Colonic mucosa (tissue), 4 donors: ENCODE measurements around the gene SLC12A4. TPM values are rescaled to one million over a fixed set of nuclear protein-coding genes. Genes with fewer than 3 reads are reported as not detected.

ENCODE experiments used
- DNase-seq: peaks from one replicate; pipeline ENCODE4 v3.0.0-alpha.2; 2020
- H3K27ac ChIP-seq: fragments of 200-600 bp; one replicate; pipeline ENCODE4 v1.8.0; 2021
- H3K27me3 ChIP-seq: fragments of 200-600 bp; one replicate; pipeline ENCODE4 v1.8.0; 2021
- H3K36me3 ChIP-seq: fragments of 200-600 bp; one replicate; pipeline ENCODE4 v1.8.0; 2021
- H3K4me1 ChIP-seq: fragments of 200-600 bp; one replicate; pipeline ENCODE4 v1.8.0; 2021; ENCODE audit warnings: mild to moderate bottlenecking
- H3K4me3 ChIP-seq: fragments of 200-600 bp; one replicate; pipeline ENCODE4 v1.8.0; 2021
- H3K9ac ChIP-seq, 2 donors: one replicate each; pipeline ENCODE4 v1.7.0; 2013; ENCODE audit warnings: control low read depth in 2 of 2, low read depth in 2 of 2, low read length in 2 of 2
- H3K9me3 ChIP-seq: fragments of 200-600 bp; one replicate; pipeline ENCODE4 v1.8.0; 2021
- CTCF ChIP-seq: fragments of 200-600 bp; IDR thresholded peaks from one replicate; pipeline ENCODE4 v1.8.0; 2022; ENCODE audit warnings: antibody characterized with exemption, mild to moderate bottlenecking
- intact Hi-C: fragments of 100-400 bp; cut with DNase I; formaldehyde crosslinking; loops from one replicate; pipeline ENCODE4 v1.14.1; 2022
- total RNA-seq, 2 donors: library from RNA; stranded (reverse); fragmentation: NEBNext Ultra II Directional in 1 of 2; extraction: Animal tissue kit (Norgen Biotek cat#: 25700) in 1 of 2; gene quantifications; one replicate each; pipeline ENCODE4 v1.2.1, GENCODE V29; 2021
- donor health status: healthy.
- donor health status: DM: no; HTN: no; CAD: no.
- donor health status: DM: no; HTN: no; CAD: no.

Gene SLC12A4
- total RNA-seq, 2 donors from 2014 or later: 8.7 to 17.0 TPM

GRCh38 chr16:67928147-67928546 is 40.3 kb downstream of the SLC12A4 start:
- Histone ChIP-seq H3K36me3 (no peaks in the 10 kb centered on the region), H3K4me3 (no peak overlapping the region), H3K27ac (no peak overlapping the region), H3K9me3 (no peaks in the 10 kb centered on the region), H3K9ac (peak overlapping the region in 1 of 2 donors; percentile 49), H3K27me3 (no peaks in the 10 kb centered on the region), H3K4me1 (no peaks in the 10 kb centered on the region)
- DNase-seq: no peak
- no peak for TF ChIP-seq CTCF
- intact Hi-C loops: loop anchor here (2.0 to 10.0 kb wide), 3 partner anchors 45 to 251 kb away; no protein-coding TSS in a partner anchor

DNA sequence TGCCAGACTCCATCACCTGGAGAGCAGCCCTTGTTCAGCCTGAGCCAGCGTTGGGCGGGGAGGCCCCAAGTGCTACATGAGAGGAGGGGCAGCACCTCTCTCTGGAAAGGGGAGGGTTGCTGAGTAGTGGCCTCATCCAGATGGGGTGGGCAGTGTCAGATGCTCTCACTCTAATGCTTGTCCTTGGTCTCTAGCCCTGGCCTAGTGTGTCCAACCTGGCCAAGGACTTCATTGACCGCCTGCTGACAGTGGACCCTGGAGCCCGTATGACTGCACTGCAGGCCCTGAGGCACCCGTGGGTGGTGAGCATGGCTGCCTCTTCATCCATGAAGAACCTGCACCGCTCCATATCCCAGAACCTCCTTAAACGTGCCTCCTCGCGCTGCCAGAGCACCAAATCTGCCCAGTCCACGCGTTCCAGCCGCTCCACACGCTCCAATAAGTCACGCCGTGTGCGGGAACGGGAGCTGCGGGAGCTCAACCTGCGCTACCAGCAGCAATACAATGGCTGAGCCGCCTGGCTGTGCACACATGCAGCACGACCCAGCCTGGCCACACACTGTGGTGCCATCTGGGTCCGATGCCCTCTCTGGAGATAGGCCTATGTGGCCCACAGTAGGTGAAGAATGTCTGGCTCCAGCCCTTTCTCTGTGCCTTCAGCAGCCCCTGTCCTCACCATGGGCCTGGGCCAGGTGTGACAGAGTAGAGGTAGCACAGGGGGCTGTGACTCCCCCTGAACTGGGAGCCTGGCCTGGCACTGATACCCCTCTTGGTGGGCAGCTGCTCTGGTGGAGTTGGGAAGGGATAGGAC is 41.1 kb downstream of the SLC12A4 start:
- H3K36me3 ChIP-seq: no peaks in the 10 kb centered on the region
- DNase-seq: no peak
- no peak overlapping the region for H3K27ac ChIP-seq

DNA sequence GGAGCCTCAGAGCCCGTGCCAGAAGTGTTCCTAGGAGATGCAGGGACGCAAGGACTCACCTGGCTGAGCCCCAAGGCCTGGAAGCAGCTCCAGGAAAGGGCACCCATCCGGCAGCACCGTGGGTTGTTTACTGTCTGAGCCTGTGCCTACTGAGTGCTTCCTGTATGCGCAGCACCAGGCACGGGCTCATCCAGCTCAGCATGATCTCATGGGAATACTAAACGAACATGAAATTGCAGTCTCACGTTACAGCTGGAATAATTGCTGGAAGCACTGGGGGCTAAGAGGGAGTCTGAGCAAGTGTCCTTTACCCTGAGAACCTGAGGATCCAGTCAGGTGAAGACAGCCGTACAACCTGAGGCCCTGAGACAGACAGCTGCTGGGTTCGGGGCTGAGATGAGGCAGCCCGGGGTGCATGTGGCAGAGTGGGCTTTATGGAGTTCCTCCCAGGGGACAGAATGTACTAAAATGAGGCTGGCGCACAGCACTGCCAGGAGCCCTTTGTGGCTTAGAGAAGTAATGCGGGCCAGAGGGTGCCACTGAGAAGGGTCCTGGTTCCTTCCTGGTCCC is 42.2 kb downstream of the SLC12A4 start:
- H3K4me3 ChIP-seq: no peak overlapping the region
- DNase-seq: no peak
- H3K27ac ChIP-seq: no peak overlapping the region
- H3K27me3 ChIP-seq: no peaks in the 10 kb centered on the region
- TF ChIP-seq CTCF: no peak
- no peaks in the 10 kb centered on the region for H3K36me3 ChIP-seq
- H3K4me1 ChIP-seq: no peaks in the 10 kb centered on the region
- H3K9me3 ChIP-seq: no peaks in the 10 kb centered on the region
- intact Hi-C loops: loop anchor here (5.0 to 10.0 kb wide), 2 partner anchors 111 to 249 kb away; no protein-coding TSS in a partner anchor
- H3K9ac ChIP-seq: no peak overlapping the region

More for the DNA sequence above, 41.1 kb downstream of the SLC12A4 start:
- H3K4me1 ChIP-seq: no peaks in the 10 kb centered on the region
- H3K9me3 ChIP-seq: no peaks in the 10 kb centered on the region
- H3K27me3 ChIP-seq: no peaks in the 10 kb centered on the region
- no peak overlapping the region for H3K4me3 ChIP-seq
- intact Hi-C loops: loop anchor here (5.0 to 10.0 kb wide), 2 partner anchors 113 to 250 kb away; no protein-coding TSS in a partner anchor
- TF ChIP-seq CTCF: no peak
- no peak overlapping the region for H3K9ac ChIP-seq

- no peak for DNase-seq
- Histone ChIP-seq H3K36me3 (no peaks in the 10 kb centered on the region), H3K27me3 (no peaks in the 10 kb centered on the region), H3K9me3 (no peaks in the 10 kb centered on the region), H3K9ac (no peak overlapping the region), H3K4me1 (no peaks in the 10 kb centered on the region), H3K4me3 (no peak overlapping the region), H3K27ac (no peak overlapping the region)
- no peak for TF ChIP-seq CTCF
- intact Hi-C loops: loop anchor here (10.0 kb wide), 1 partner anchor 110 kb away; no protein-coding TSS in a partner anchor
Observed at GRCh38 chr16:67924140-67924906, 44.1 kb downstream of the SLC12A4 start.

GRCh38 chr16:67923414-67924116 is 44.9 kb downstream of the SLC12A4 start:
- Histone ChIP-seq H3K36me3 (no peaks in the 10 kb centered on the region), H3K4me3 (no peak overlapping the region), H3K4me1 (no peaks in the 10 kb centered on the region), H3K27me3 (no peaks in the 10 kb centered on the region), H3K9me3 (no peaks in the 10 kb centered on the region), H3K27ac (no peak overlapping the region), H3K9ac (no peak overlapping the region)
- TF ChIP-seq CTCF: no peak
- intact Hi-C loops: loop anchor here (10.0 kb wide), 1 partner anchor 109 kb away; no protein-coding TSS in a partner anchor
- no peak for DNase-seq
